ENCODE measurements around the gene NLRC3.

NLRC3 gene

DNA sequence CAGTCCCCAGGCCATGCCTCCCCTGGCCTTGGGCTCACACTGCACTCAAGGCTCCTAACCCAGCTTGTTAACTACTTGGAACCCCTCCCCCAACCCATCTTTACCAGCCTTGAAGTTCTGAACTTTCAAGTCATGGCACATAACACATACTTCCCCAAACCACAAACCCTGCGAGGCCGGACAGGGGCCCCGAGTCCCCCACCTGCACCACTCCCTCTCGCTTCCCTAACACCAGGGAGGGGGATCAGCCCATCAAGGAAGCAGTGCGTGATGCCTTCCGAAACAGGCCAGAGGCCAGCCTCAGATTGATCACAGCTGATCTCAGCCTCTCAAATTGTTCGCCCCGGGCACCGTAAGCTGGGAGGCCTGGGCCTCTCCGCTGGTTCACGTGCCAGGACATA, 3.0 kb upstream of the NLRC3 start:
- no peak for DNase-seq (ENCODE audit: low read depth in 2 of 2, low spot score in 1 of 2)

DNA sequence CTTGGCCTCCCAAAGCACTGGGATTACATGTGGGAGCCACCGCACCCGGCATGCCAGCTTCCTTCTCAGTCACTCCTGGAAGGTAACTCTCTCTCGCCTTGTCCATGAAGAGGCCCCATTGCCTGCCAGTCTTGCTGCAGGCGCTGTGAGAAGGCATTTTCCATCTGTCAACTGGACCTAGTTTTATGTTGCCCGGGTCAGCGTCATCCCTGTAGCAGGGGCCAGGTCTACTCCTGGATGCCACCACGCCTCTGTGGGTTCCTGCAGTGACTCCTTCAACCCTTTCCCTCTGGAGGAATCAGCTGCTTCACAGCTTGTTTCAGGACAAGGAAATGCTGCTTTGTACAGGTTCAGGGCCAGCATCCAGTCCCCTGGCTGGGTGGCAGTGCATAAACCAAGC, 2.6 kb upstream of the NLRC3 start:
- DNase-seq (ENCODE audit: low read depth in 2 of 2, low spot score in 1 of 2) = no peak

DNA sequence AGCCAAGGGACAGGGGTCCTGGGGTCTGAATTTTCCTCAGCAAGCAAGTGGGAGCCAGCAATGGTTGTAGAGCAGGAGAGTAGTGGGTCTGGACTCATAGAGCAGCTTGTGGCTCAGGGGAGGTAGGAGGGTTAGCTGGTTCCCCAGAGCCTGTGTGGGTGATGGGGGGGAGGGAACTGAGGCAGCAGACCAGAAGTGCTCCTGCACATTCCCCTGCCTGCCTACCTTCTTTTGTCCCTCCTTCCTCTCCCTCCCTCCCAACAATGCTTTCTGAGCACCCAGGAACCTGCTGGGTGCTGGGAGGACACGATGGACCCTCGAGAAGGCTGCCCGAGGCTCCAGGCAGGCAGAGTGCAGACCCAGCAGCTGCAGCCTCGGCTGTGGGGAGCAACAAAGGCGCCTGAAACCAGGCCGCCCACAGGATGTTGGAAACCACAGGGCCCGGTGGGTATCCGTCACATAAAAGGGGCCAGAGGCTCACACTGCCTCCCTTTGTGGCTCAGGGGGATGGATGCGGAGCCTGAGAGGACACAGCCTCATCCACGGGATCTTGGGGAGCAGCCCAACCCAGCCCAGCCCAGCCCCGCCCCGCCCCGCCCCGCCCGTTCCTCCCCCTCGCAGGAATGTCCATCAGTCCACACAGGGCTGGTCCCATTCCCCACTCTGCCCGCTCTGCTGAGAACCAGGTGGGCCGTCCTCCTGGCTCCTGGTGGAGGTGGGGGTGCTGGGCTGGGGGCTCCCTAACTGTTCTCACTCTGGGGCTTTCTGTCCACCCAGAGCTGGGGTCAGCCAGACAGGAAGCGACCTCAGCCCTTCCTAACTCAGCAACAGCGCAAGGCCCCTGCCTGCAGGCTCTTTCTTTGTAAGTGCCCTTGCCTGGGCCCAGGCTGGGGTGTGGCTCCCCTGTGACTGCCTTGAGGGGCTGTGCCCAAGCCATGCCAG, 1.7 kb upstream of the NLRC3 start:
- DNase-seq (ENCODE audit: low read depth in 2 of 2, low spot score in 1 of 2) = peak; percentile 14 to 49

DNA sequence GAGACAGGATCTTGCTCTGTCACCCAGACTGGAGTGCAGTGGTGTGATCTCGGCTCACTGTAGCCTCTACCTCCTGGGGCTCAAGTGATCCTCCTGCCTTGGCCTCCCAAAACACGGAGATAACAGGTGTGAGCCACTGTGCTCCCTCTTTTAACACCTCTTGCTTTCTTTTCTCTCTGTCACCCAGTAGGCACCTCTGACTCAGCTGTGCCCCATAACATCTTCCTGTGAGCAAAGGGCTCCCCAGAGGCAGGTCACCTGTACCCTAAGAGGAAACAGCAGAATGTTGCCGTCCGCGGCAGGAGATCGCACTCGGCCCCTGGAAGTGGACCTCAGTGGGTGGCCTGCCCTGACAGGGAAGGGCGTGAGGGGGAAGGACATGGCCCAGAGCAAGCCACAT, 918 bp upstream of the NLRC3 start:
- peak; percentile 13 to 26 for DNase-seq (ENCODE audit: low read depth in 2 of 2, low spot score in 1 of 2)

DNA sequence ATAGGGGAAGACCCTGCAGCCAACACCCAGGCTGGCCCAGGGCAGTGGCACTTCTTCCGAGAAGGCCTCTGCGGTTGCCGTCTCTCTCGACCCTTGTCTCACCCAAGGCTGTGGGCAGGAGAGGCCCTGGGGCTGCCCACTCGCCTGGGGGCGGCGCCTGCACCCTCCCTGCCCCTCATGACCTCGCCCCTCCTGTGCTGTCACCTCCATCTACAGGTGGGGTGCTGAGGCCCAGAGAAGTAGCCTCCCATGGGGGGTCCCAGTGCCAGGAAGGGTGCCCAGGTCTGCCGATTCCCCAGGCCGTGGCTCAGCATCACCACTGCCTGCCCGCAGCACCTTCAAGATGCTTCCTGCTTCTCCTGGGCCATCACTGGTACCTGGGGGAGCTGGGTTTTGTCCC, 992 bp downstream of the NLRC3 start:
- no peak for DNase-seq (ENCODE audit: low read depth in 2 of 2, low spot score in 1 of 2)

DNA sequence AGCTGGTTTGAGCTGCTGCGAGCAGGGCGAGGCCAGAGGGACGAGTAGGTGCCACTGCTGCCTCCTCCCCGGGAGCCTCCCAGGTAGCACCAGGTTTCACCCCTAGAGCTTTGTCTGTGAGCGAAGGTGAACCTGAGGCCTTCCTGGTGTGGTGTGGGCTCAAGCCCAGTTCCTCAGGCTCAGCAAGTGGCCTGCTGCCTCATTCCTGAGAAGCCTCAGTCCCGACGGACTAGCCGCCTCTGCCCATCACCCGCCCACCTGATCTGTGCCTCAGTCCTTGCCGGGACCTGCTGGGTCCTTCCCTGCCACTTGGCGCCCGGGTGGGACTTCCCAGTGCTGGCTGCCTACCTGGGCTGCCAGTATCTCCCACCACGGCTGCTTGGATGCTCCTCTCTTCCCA, 1.7 kb downstream of the NLRC3 start:
- no peak for DNase-seq (ENCODE audit: low read depth in 2 of 2, low spot score in 1 of 2)

DNA sequence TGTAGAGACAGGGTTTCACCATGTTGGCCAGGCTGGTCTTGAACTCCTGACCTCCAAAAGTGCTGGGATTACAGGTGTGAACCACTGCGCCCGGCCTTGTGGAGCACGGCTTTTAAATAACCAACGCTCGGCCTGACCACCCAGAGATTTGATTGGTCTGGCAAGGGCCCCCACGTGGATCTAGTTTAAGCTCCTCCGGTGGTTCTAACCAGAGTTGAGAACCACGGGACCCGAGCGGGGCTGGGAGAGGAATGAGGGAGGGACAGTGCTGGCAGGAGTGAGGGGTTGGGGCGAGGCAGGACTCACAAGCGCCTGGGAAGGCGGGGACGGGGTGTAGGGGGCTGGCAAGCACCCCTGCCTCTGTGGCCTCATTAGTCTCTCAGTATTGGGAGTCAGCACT, 3.0 kb downstream of the NLRC3 start:
- DNase-seq (ENCODE audit: low read depth in 2 of 2, low spot score in 1 of 2) = no peak

DNA sequence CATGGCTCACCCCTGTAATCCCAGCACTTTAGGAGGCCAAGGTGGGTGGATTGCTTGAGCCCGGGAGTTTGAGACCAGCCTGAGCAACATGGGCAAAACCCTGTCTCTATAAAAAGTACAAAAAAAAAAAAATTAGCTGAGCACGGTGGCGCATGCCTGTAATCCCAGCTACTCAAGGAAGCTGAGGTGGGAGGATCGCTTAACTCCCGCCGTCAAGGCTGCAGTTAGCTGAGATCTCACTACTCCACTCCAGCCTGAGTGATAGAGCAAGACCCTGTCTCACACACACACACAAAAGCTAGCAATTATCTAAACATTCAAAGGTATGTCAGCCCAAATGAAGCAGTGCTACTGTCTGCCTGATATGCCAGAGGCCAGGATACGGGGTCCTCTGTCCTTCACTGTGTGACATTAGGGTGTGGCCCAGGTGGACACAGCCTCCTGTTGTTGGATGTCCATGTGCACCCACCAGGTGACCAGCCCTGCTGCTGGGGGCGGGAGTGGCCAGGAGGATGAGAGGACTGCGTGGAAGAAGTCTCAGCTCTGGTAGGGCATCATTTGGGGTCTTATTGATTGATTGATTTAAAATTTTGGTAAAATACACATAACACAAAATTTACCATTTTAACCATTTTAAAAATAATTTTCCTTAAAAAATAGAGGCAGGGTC, 3.9 kb downstream of the NLRC3 start:
- no peak for DNase-seq (ENCODE audit: low read depth in 2 of 2, low spot score in 1 of 2)

DNA sequence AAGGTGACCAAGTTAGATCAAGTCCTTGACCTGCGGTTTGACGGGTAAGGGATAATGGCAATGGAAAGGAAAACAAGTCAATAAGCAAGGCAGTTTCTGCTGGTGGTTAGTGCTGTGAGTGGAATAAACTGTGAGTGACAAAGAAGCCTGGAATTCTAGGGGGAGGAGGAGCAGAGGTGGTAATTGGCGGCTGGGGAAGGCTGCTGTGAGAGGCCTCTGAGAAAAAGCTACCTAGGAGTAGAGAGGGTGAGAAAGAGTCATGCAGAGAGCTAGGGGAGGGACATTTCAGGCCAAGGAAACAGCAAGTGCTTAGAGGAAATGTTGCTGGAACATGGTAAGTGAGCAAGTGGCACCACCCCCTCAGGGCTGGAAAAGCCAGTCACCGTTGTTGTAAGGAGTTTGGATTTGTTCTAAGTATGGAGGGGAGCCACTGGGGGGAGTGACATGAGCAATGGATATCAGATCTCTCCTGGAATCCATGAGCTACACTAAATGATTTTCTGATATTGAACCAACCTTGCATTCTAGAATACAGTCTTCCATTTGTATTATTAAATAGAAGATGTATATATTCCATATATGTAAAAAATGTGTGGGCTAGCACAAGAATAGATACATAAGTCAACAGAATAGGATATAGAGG, 6.7 kb downstream of the NLRC3 start:
- no peak for DNase-seq (ENCODE audit: low read depth in 2 of 2, low spot score in 1 of 2)

DNA sequence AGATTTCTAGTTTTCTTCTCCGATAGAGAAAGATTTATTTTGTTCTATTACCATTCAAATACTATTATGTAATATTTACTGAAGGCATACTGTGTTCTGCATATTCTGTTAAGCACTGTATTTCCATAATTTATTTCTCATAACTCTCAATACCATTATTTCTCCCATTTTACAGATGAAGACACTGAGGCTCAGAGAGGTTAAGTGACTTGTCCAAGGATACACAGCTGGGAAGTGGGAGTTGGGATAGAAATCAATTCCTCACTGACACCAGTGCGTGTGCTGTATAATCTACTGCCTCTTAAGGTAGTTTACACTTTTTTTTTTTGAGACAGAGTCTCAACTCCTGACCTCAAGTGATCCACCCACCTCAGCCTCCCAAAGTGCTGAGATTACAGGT, 7.4 kb downstream of the NLRC3 start:
- DNase-seq (ENCODE audit: low read depth in 2 of 2, low spot score in 1 of 2) = no peak

DNA sequence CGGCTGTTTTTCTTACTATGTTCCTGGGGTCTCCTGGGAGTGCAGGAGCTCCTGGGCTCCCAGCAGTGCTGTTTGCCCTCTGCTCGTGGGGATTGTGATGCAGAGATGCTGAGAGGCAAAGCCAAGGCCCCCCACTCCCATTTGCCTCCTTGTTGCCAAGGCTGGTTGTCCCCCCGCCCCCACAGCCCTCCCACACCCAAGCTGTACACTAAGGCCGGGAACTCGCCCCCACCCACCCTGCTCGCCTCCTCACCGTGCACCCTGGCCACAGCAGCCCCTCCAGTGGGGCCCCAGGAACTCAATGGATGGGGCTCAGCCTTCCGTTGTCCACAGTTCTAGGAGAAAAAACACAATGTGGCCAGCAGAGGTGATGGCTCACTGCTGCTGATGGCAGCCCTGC, 10.2 kb downstream of the NLRC3 start:
- no peak for DNase-seq (ENCODE audit: low read depth in 2 of 2, low spot score in 1 of 2)

DNA sequence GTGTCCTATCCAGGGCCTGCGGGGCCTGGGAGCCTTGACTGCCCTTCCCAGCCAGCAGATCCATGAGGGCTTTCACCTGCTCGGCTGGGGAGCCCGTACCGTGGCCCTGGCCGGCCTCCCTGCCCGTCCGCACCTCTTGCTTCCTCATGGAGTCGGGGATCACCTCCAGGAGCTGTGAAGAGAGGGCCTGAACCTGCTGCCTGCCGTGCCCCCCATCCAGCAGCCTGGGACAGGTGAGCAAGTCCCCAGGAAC, 12.4 kb downstream of the NLRC3 start:
- DNase-seq (ENCODE audit: low read depth in 2 of 2, low spot score in 1 of 2) = no peak

DNA sequence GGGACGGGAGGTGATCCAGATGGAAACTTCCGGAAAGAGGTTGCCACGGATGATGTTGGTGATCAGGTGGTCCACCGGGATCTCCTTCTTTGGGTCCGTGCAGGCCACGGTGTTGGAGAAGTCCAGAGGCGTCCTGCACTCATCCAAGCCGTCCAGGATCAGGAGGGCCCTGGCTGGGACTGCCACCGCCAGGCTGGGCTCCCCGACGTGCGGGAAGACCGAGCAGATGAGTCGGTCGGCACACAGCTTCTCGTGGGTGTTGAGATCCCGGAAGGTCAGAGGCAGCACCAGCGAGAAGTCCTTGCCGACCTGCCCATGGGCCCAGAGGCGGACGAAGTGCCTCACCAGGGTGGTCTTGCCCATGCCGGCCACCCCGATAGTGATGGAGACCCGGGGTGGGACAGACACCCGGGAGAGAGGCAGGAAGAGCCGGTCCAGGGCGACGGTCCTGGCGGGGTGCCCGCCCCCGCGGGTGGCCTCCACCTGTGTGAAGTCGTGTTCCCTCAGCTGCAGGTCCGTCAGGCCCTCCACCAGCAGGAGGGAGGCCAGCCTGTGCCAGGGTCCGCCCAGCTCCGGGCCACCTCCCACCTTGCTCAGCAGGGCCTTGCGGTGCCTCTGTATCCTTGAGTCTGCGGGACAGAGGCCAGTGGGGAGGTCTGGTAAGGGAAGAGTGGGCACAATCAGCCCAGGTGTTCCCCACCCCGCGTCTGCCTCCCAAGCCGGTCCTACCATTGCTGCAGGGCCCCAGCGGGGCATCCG, 12.9 kb downstream of the NLRC3 start:
- no peak for DNase-seq (ENCODE audit: low read depth in 2 of 2, low spot score in 1 of 2)

DNA sequence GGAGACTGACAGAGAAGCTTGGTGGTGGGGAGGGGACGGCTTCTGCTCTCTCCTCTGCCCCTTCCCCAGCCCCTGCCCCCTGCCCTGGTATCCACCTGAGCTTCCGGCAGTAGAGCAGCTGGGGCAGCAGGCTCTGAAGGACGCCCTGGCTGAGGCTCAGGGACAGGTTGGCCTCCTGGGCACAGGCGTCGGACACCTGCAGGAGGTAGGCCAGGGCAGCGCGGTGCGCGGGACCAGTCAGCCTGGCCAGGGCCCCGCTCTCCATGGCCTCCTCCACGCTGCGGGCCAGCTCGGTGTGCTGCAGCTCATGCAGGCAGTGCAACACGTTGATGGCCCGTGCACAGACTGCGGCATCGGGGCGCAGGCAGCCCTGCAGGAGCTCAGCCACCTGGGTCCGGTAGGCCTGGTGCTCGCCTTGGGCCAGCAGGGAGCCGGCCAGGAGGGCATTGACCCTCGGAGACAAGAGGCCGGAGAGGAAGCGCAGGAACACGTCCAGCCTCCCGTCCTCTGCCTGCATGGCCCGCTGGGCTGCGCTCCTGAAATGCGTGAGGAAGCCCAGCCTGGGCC, 14.2 kb downstream of the NLRC3 start:
- no peak for DNase-seq (ENCODE audit: low read depth in 2 of 2, low spot score in 1 of 2)

DNA sequence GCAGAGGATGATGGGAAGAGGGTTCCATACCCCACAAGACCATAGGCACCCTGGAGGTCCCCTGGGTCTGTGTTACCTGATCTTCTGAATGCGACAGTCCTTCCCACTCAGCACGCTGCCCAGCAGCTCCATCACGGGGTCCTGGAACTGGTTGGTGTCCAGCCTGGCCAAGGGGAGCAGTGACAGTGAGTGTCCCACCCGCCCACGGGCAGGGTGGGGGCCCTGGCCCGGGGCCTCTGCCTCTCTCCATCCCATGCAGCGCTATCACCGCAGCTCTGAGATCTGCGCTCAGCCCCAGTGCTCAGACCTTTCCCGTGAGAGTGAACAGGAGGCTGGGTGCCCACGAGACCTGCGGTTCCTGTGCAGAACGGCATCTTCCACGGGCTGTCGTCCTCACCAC, 15.6 kb downstream of the NLRC3 start:
- no peak for DNase-seq (ENCODE audit: low read depth in 2 of 2, low spot score in 1 of 2)

DNA sequence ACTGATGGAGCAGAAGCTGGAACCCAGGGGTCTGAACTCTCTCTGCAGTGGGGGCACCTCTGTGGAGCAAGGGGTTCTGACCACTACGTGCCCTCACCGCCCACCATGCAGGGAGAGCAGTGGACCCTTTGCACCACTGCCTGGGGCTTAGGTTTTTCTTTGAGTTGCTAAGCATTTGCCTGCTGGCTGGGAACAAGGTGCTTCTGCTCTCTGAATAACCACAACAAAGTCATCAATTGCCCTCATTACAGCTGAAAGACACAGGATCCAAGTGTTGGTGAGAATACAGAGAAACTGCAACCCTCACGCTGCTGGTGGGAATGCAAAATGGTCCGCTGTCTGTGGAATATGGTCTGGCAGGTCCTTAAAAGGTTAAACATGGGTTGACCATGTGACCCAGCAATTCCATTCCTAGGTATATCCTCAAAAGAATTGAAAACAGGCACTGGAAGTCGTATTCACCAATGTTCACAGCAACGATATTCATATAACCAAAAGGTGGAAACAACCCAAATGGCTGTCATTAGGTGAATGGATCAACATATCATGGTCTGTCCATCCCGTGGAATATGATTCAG, 22.8 kb downstream of the NLRC3 start:
- DNase-seq (ENCODE audit: low read depth in 2 of 2, low spot score in 1 of 2) = no peak

DNA sequence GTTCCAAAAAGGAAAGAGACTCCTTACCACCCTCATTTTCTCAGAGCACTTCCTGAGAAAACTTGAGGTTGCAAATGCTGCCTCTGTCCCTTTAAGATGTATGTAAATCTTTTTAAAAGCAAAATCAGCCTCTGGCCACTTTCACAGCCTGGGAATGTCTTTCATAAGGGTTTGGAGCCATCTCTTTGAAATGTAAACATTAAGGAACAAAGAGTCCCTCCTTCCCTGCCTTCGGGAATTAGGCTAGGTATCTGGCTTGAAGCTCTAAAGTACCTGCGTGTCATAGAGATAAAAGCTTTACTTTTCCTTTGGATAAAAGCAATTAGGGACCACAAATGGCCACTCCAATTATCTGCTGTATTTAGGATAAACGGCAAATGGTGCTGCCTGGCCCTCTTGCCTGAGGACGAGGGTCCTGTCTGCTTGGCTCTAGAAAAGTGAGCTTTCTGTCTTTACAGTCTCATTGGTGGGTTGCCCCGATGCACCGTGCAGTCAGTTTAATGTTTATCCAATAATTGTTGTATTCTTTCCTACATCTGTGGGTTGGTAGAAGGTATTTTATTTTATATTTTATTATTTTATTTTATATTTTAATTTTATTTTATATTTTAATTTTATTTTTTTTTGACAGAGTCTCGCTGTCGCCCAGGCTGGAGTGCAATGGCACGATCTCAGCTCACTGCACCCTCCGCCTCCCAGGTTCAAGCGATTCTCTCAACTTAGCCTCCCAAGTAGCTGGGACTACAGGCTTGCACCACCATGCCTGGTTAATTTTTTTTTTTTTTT, 23.9 kb downstream of the NLRC3 start:
- DNase-seq (ENCODE audit: low read depth in 2 of 2, low spot score in 1 of 2) = no peak

DNA sequence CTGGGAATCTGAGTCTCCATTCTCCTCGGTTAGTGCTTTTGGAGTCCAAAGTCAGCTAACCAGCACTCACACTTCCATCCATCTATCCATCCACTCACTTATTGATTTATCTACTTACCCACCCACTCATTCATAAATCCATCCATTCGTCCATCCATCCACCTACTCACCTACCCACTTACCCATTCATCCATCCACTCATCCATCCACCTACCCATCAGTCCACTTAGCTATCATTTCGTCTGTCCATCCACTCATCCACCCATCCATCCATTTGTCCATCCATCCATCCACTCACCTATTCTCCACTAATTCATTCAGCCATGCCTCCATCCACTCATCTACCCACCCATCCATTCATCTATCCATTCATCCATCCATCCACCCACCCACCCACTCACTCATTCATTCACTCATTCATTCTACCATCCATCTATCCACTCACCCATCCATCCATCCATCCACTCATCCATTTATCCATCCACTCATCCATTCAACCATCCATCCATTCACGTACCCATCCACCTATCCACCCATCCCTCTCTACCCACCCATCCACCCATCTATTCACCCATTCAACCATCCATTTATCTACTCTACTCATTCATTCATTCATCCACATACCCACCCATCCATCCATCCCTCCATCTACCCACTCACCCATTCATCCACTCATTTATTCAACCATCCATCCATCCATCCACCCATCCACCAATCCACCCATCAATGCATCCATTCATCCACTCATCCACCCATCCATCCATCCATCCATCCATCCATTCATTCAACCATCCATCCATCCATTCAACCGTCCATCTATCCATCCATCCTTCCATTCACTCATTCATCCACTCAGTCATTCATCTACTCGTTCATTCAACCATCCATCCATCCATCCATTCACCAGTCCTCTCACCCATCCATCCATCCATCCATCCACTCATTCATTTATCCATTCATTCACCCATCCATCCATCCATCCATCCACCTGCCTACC, 26.1 kb downstream of the NLRC3 start:
- DNase-seq (ENCODE audit: low read depth in 2 of 2, low spot score in 1 of 2) = no peak

DNA sequence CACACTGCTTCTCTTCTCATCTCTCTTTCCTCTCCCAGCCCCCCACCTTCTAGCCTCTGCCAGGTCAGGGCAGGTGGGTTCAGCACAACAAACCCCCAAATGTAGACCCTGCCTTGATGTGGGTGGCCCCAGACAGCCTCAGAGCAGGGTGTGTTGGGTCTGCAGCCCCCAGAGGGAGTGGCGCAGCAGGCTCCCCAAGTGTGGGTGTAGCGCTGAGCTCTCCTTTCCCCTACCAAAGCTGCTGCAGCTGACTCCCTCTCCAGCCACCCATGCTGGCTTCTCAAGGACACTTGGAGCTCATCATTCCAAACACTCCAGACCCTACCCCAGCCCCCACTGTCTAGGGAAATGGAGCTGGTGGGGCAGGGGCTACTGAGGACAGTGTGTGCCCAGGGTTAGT, 27.3 kb downstream of the NLRC3 start:
- no peak for DNase-seq (ENCODE audit: low read depth in 2 of 2, low spot score in 1 of 2)
